NK-92 (cell line): ENCODE results near the gene IGSF3.
"Not testable (repeated sequence)": the region's sequence is repeated elsewhere in the genome, so short reads cannot be mapped to it uniquely, and the experiment has no call there.

Source experiments
- DNase-seq: peaks from one replicate; lab custom pipeline; 2025; ENCODE audit not compliant: unreplicated experiment; lab: John Stamatoyannopoulos, UW

Gene IGSF3

GRCh38 chr1:116631996-116632925, 35.3 kb downstream of the IGSF3 start:
- not testable (repeated sequence) for DNase-seq

GRCh38 chr1:116631554-116631953, 36.0 kb downstream of the IGSF3 start:
- not testable (repeated sequence) for DNase-seq

- DNase-seq, result not testable (repeated sequence)
Measured at GRCh38 chr1:116630057-116630456, 37.5 kb downstream of the IGSF3 start.

GRCh38 chr1:116629441-116629840, 38.1 kb downstream of the IGSF3 start:
- not testable (repeated sequence) for DNase-seq

- DNase-seq, result no peak
Measured at GRCh38 chr1:116628448-116628847, 39.1 kb downstream of the IGSF3 start.

DNA sequence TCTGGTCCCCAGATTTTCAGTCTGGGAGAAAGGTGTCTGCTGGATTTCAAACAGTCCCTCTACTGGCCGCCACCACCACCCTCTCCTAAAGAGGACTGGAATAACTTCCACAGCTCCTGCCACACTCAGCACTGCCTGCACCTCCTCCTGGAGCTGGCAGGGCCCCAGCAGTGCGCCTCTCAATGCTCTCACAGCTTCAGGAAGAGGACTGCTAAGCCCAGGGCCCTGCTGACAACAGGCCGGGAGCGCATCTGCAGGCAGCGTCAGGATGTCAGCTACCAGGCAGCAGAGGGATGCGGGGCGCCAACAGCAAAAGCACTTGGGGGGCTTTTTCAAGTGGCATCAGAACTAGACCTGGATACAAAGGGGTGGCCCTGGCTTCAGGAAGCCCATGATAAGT, 40.2 kb downstream of the IGSF3 start:
- not testable (repeated sequence) for DNase-seq

DNA sequence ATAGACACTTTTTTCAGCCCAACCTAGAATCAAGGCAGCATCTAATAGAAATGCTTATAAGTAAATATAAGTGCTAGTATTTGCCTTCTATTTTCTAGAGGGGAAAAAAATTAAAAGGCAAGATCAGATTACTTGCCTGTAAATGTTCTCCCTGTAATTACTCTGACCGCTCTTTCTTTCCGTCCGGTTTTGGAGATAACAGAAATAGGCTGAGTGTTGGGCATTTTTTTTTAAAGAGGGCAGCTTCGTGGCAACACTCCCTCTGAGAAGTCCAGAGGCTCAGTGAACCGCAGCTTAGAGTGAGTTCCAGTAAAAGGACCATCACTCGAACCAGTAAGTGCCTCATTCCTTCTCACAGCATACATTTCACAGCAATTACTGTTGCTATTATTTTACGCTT, 40.6 kb downstream of the IGSF3 start:
- DNase-seq, result not testable (repeated sequence)

DNA sequence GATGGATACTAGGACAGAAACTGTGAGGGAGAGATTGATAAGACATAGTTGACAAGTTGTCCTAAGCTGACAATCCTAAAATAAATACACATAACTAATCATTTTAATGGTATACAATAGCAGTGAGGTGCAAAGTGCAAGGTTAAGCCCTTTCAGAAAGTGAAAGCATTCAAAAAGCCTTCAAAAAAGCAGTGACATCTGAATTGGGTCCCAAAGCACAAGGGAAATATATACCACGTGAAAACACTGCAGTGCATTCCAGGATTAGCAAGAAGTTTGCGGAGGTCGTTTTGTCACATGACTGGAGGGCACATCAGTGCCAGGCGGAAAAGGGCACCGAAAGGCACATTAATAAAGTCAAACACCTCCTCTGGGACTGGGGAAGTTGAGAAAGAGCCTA, 42.4 kb downstream of the IGSF3 start:
- not testable (repeated sequence) for DNase-seq

GRCh38 chr1:116624040-116624439, 43.5 kb downstream of the IGSF3 start:
- no peak for DNase-seq

- not testable (repeated sequence) for DNase-seq
Measured at GRCh38 chr1:116622496-116622895, 45.0 kb downstream of the IGSF3 start.

DNA sequence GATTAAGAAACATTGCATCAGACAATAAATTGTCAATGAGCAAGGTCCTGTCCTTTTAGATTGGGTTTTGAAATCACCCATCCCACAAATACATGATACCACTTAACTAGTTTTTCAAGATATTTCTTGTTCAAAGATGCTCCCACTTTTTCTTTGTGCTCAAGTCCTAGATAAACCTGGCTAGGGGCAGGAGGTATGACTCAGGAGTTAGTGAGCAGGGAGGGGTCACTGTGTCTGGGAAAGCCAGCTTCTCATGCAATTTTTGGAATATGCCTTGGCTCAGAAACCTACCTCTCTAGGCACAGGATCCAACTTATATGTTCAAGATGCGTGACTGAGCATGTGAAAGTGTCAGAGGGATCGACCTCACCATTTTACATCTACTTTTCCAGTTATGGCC, 45.8 kb downstream of the IGSF3 start:
- DNase-seq, result not testable (repeated sequence)

DNA sequence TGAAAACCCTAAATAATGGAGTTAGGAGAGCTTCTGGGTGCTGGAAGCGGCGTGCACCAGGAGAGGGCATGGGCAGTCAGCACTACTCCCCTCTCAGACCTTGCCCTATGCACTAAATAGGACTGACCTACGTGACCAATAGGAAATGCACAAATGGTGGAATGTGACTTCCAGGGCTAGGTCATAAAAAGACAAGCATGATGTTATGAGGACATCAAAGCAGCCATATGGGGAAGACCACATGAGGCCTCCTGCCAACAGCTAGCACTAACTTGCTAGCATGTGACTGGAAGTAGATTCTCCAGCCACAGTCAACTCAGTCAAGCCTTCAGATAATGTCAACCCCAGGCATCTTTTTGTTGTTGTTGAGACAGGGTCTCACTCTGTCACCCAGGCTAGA, 47.1 kb downstream of the IGSF3 start:
- DNase-seq, result not testable (repeated sequence)

DNA sequence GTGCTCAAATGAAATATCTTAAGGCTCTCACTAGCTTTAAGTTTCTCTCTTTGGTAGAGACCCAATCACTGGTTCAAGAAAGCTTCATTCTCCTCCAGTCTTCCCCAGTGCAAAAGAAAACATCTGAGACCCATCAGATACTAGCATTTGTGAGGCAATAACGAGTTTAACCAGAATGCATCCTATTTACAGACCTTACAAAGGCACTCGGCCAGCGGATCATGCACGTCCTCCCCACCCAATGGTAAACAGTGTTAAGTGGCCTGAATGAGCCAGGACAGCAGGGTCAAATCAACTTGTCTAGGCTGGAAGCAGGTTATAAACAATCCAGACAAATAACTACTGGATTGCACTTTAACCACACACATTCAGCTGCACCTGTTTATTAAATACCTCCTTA, 48.4 kb downstream of the IGSF3 start:
- DNase-seq, result not testable (repeated sequence)

DNA sequence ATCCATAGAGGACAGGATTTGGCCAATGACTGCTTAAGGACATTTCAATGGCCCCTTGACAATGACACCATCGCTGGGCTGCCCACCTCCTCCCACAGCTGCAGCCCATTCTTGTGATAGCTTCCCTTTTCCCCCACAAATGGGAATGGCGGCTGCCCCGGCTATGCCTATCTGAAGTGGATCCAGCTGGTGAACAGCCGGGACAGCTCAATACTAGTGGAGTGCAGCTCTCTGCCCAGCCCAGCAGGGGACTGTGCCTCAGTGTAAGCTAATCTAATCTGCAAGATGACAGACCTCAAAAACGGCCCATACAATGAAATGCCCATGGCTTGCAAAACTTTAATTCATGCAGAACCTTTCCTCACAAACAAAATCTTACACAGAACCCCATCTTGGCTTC, 49.7 kb downstream of the IGSF3 start:
- DNase-seq, result not testable (repeated sequence)

GRCh38 chr1:116613825-116614224, 53.7 kb downstream of the IGSF3 start:
- not testable (repeated sequence) for DNase-seq

GRCh38 chr1:116609801-116610371, 57.6 kb downstream of the IGSF3 start:
- DNase-seq, result not testable (repeated sequence)

DNA sequence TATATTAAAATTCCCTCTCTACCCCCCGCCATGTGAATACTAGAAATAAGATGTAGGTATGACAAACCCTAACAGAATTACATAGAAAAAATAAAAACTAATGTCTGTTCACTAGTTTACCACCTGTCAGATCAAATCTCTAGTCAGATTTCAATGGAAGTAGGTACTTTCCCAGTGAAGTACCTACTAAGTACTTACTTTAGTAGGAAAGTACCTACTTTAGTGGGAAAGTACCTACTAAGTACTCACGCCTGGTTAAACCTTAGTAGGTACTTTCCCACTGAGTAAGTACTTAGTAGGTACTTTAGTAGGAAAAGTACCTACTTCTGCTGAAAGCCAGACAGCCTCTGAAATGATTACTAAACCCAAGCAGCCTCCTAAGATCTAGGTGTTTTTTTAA, 58.7 kb downstream of the IGSF3 start:
- not testable (repeated sequence) for DNase-seq

DNA sequence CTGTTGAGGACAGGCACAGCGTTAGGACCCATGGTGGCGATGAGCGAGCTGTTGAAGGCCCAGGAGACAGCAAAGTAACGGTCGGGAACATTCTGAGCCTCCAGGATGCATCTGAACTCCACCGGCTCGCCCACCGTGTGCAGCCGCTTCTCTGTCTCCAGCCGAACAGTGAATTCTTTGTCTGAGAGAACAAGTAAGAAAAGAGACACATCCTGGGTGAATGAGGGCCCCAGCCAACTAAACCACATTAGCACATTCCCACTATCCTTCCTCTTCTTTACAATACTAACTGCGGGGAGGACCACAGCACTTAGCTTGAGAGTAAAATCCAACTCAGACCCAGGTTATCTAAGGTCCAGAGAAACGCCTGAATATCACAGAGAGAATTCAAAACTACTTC, 59.4 kb downstream of the IGSF3 start:
- DNase-seq, result not testable (repeated sequence)

GRCh38 chr1:116607463-116607862, 60.1 kb downstream of the IGSF3 start:
- DNase-seq, result not testable (repeated sequence)

DNA sequence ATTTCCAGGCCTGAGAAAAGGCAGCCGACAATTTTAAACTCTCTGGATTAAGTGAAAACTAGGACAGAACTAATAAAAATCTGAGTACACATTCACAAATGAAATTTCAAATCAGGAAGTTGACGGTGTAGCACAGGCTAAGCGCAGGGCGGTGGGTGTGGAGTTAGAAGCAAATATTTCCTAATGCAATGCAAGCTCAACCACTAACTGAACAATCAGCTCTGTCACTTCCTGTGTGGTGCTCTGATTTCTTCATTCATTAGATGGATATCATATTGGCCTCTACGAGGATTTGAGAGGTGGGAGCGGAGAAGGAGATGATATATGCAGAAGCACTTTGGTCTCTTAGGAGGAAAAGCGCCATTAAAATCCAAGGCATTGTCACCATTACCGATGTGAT, 61.5 kb downstream of the IGSF3 start:
- not testable (repeated sequence) for DNase-seq

GRCh38 chr1:116605315-116605714, 62.2 kb downstream of the IGSF3 start:
- DNase-seq, result no peak

- DNase-seq, result not testable (repeated sequence)
Measured at GRCh38 chr1:116604408-116604807, 63.1 kb downstream of the IGSF3 start.
